Mesendoderm (in vitro differentiated cells): ENCODE data around the gene DEK.

Source experiments
- DNase-seq: peaks from one replicate; pipeline ENCODE4 v3.0.0; 2013
- H2AK5ac ChIP-seq: 2 replicates; pipeline ENCODE4 v1.6.1; 2013; ENCODE audit warnings: low read length, inconsistent platforms
- H2BK120ac ChIP-seq: 2 replicates; pipeline ENCODE4 v1.6.1; 2013; ENCODE audit warnings: low read depth, mild to moderate bottlenecking, low read length, moderate library complexity, mixed read lengths
- H2BK15ac ChIP-seq: replicated peaks from 2 replicates; pipeline ENCODE4 v1.6.1; 2013; ENCODE audit warnings: low read depth, mild to moderate bottlenecking, moderate library complexity
- H2BK5ac ChIP-seq: 2 replicates; pipeline ENCODE4 v1.6.1; 2013; ENCODE audit warnings: low read length, inconsistent platforms
- H3K18ac ChIP-seq: 2 replicates; pipeline ENCODE4 v1.6.1; 2013; ENCODE audit warnings: mild to moderate bottlenecking, low read length, mixed read lengths
- H3K23ac ChIP-seq: one replicate; pipeline ENCODE4 v1.6.1; 2013; ENCODE audit warnings: low read length
- H3K27ac ChIP-seq: 2 replicates; pipeline ENCODE4 v1.5.1; 2013; ENCODE audit warnings: low read depth, mild to moderate bottlenecking, inconsistent platforms, low read length, moderate library complexity
- H3K27me3 ChIP-seq: 2 replicates; pipeline ENCODE4 v1.6.1; 2013; ENCODE audit warnings: low read length, control low read depth, mild to moderate bottlenecking, inconsistent platforms; ENCODE audit not compliant: insufficient read depth, poor library complexity
- H3K36me3 ChIP-seq: 2 replicates; pipeline ENCODE4 v1.6.1; 2013; ENCODE audit warnings: low read length, inconsistent platforms; ENCODE audit not compliant: control insufficient read depth, insufficient read depth
- H3K4ac ChIP-seq: one replicate; pipeline ENCODE4 v1.6.1; 2013; ENCODE audit warnings: low read depth, mild to moderate bottlenecking, low read length, moderate library complexity
- H3K4me1 ChIP-seq: 2 replicates; pipeline ENCODE4 v1.6.1; 2013; ENCODE audit warnings: low read depth, low read length, inconsistent platforms; ENCODE audit not compliant: control insufficient read depth
- H3K4me2 ChIP-seq: 2 replicates; pipeline ENCODE4 v1.6.1; 2013; ENCODE audit warnings: low read length
- H3K4me3 ChIP-seq: 2 replicates; pipeline ENCODE4 v1.5.1; 2013; ENCODE audit warnings: mild to moderate bottlenecking, low read length
- H3K56ac ChIP-seq: one replicate; pipeline ENCODE4 v1.6.1; 2013; ENCODE audit warnings: low read length
- H3K79me1 ChIP-seq: 2 replicates; pipeline ENCODE4 v1.6.1; 2013; ENCODE audit warnings: low read length, inconsistent platforms
- H3K79me2 ChIP-seq: 2 replicates; pipeline ENCODE4 v1.6.1; 2013; ENCODE audit warnings: mild to moderate bottlenecking, low read length; ENCODE audit not compliant: control insufficient read depth, insufficient read depth
- H3K9ac ChIP-seq: 2 replicates; pipeline ENCODE4 v1.6.1; 2013; ENCODE audit warnings: low read length, inconsistent platforms
- H4K5ac ChIP-seq: one replicate; pipeline ENCODE4 v1.6.1; 2013; ENCODE audit warnings: low read length
- H4K8ac ChIP-seq: one replicate; pipeline ENCODE4 v1.6.1; 2013; ENCODE audit warnings: low read depth, mild to moderate bottlenecking, control low read depth, low read length, moderate library complexity
- WGBS: extraction: QIAGEN DNeasy Blood & Tissue Kit; methylation state at CpG from one replicate; pipeline ENCODE4 v1.1.7; 2013; ENCODE audit warnings: low lambda C conversion rate, missing lambda C conversion rate; ENCODE audit not compliant: insufficient coverage; ENCODE audit errors: extremely low coverage; 5-methylcytosine and 5-hydroxymethylcytosine counted together

DEK gene

GRCh38 chr6:18281564-18281963, 17.2 kb upstream of the DEK start:
- H3K27ac ChIP-seq = no peak overlapping the region
- H2BK5ac ChIP-seq = no peak overlapping the region
- peaks cover 8% of the 10 kb centered on the region for H3K27me3 ChIP-seq
- no peaks in the 10 kb centered on the region for H3K36me3 ChIP-seq
- H3K9ac ChIP-seq = no peak overlapping the region
- H3K4me2 ChIP-seq = no peak overlapping the region
- H3K4ac ChIP-seq = no peak overlapping the region
- no peaks in the 10 kb centered on the region for H3K4me1 ChIP-seq
- H4K8ac ChIP-seq = no peak overlapping the region
- H3K4me3 ChIP-seq = no peak overlapping the region
- WGBS = 100% methylated on average over 2 of the region's 4 CpGs
- H3K23ac ChIP-seq = no peak overlapping the region
- no peaks in the 10 kb centered on the region for H3K79me2 ChIP-seq
- H2AK5ac ChIP-seq = no peak overlapping the region
- no peak overlapping the region for H3K56ac ChIP-seq
- H2BK15ac ChIP-seq = no peak overlapping the region
- no peaks in the 10 kb centered on the region for H3K79me1 ChIP-seq
- no peak for DNase-seq
- H2BK120ac ChIP-seq = no peak overlapping the region
- H3K18ac ChIP-seq = no peak overlapping the region
- H4K5ac ChIP-seq = no peak overlapping the region

- Histone ChIP-seq H3K27me3 (peaks cover 13% of the 10 kb centered on the region), H2AK5ac (no peak overlapping the region), H3K79me2 (no peaks in the 10 kb centered on the region), H3K4me2 (no peak overlapping the region), H2BK15ac (no peak overlapping the region), H4K8ac (no peak overlapping the region), H3K36me3 (no peaks in the 10 kb centered on the region), H3K4me3 (no peak overlapping the region), H2BK5ac (no peak overlapping the region), H3K4ac (no peak overlapping the region), H3K27ac (no peak overlapping the region), H3K56ac (no peak overlapping the region), H3K9ac (no peak overlapping the region), H3K79me1 (no peaks in the 10 kb centered on the region), H4K5ac (no peak overlapping the region), H3K4me1 (no peaks in the 10 kb centered on the region), H2BK120ac (no peak overlapping the region), H3K23ac (no peak overlapping the region), H3K18ac (no peak overlapping the region)
- DNase-seq = no peak
- no CpG with 5 or more reads among the region's 6 CpGs for WGBS
Observed at GRCh38 chr6:18280084-18280483, 15.8 kb upstream of the DEK start.

GRCh38 chr6:18279422-18279821, 15.1 kb upstream of the DEK start:
- no peaks in the 10 kb centered on the region for H3K36me3 ChIP-seq
- H3K18ac ChIP-seq = no peak overlapping the region
- no peak overlapping the region for H3K4me2 ChIP-seq
- no peaks in the 10 kb centered on the region for H3K79me1 ChIP-seq
- no peak overlapping the region for H3K4me3 ChIP-seq
- no peak for DNase-seq
- H2BK15ac ChIP-seq = no peak overlapping the region
- H3K9ac ChIP-seq = no peak overlapping the region
- H2BK5ac ChIP-seq = no peak overlapping the region
- H4K8ac ChIP-seq = no peak overlapping the region
- no peak overlapping the region for H3K56ac ChIP-seq
- no peak overlapping the region for H3K4ac ChIP-seq
- H4K5ac ChIP-seq = no peak overlapping the region
- no peaks in the 10 kb centered on the region for H3K4me1 ChIP-seq
- H3K23ac ChIP-seq = no peak overlapping the region
- no peak overlapping the region for H2BK120ac ChIP-seq
- no peak overlapping the region for H3K27ac ChIP-seq
- no peak overlapping the region for H2AK5ac ChIP-seq
- no CpG with 5 or more reads among the region's 3 CpGs for WGBS
- peaks cover 13% of the 10 kb centered on the region for H3K27me3 ChIP-seq
- H3K79me2 ChIP-seq = no peaks in the 10 kb centered on the region

GRCh38 chr6:18277237-18278006, 13.1 kb upstream of the DEK start:
- H3K27me3 ChIP-seq = peaks cover 13% of the 10 kb centered on the region
- H2BK15ac ChIP-seq = no peak overlapping the region
- DNase-seq = peak; percentile 29

GRCh38 chr6:18276610-18277236, 12.4 kb upstream of the DEK start:
- Histone ChIP-seq H2BK15ac (no peak overlapping the region), H4K5ac (no peak overlapping the region), H3K79me1 (no peaks in the 10 kb centered on the region), H3K23ac (no peak overlapping the region), H3K9ac (peak overlapping the region; percentile 71), H3K18ac (no peak overlapping the region), H3K79me2 (no peaks in the 10 kb centered on the region), H2AK5ac (no peak overlapping the region), H3K4me3 (no peak overlapping the region), H2BK120ac (no peak overlapping the region), H2BK5ac (no peak overlapping the region), H3K27ac (no peak overlapping the region), H3K36me3 (no peaks in the 10 kb centered on the region), H3K4ac (no peak overlapping the region), H4K8ac (no peak overlapping the region), H3K4me2 (peak overlapping the region; percentile 95), H3K56ac (peak overlapping the region; percentile 79), H3K27me3 (peaks cover 13% of the 10 kb centered on the region), H3K4me1 (no peaks in the 10 kb centered on the region)
- no CpG with 5 or more reads among the region's 12 CpGs for WGBS
- peak; percentile 37 for DNase-seq

More at GRCh38 chr6:18277237-18278006, 13.1 kb upstream of the DEK start:
- H3K23ac ChIP-seq = no peak overlapping the region
- no peaks in the 10 kb centered on the region for H3K79me2 ChIP-seq
- no peaks in the 10 kb centered on the region for H3K36me3 ChIP-seq
- H3K4me3 ChIP-seq = peak overlapping the region; percentile 56
- H3K4me2 ChIP-seq = peak overlapping the region; percentile 95
- no peak overlapping the region for H4K5ac ChIP-seq
- no peak overlapping the region for H3K18ac ChIP-seq
- WGBS = no CpG with 5 or more reads among the region's 67 CpGs
- H3K56ac ChIP-seq = peak overlapping the region; percentile 79
- no peak overlapping the region for H2BK5ac ChIP-seq
- no peaks in the 10 kb centered on the region for H3K4me1 ChIP-seq
- peak overlapping the region; percentile 71 for H3K9ac ChIP-seq
- H2BK120ac ChIP-seq = no peak overlapping the region
- no peak overlapping the region for H3K4ac ChIP-seq
- H2AK5ac ChIP-seq = no peak overlapping the region
- no peaks in the 10 kb centered on the region for H3K79me1 ChIP-seq
- H4K8ac ChIP-seq = no peak overlapping the region
- H3K27ac ChIP-seq = no peak overlapping the region
